Ectodermal cell (in vitro differentiated cells): ENCODE measurements around the gene NT5DC3.

Experiments used
- H3K27ac ChIP-seq: 2 replicates; pipeline ENCODE4 v1.7.0; 2013; ENCODE audit warnings: mild to moderate bottlenecking, low read depth, low read length; ENCODE audit not compliant: insufficient read depth, poor library complexity, severe bottlenecking
- H3K27me3 ChIP-seq: 2 replicates; pipeline ENCODE4 v1.7.0; 2013; ENCODE audit warnings: mild to moderate bottlenecking, low read length; ENCODE audit not compliant: insufficient read depth, control insufficient read depth, poor library complexity, severe bottlenecking
- H3K36me3 ChIP-seq: one replicate; pipeline ENCODE4 v1.7.0; 2013; ENCODE audit warnings: low read length; ENCODE audit not compliant: control insufficient read depth, insufficient read depth
- H3K4me1 ChIP-seq: one replicate; pipeline ENCODE4 v1.7.0; 2013; ENCODE audit warnings: low read length; ENCODE audit not compliant: control insufficient read depth, insufficient read depth
- H3K4me3 ChIP-seq: 2 replicates; pipeline ENCODE4 v1.7.0; 2013; ENCODE audit warnings: low read depth, low read length, control low read depth; ENCODE audit not compliant: insufficient read depth
- H3K9me3 ChIP-seq: 2 replicates; pipeline ENCODE4 v1.7.0; 2013; ENCODE audit warnings: mild to moderate bottlenecking, low read length, moderate library complexity; ENCODE audit not compliant: control insufficient read depth
- WGBS, 2 experiments: methylation state at CpG; one replicate each; pipeline ENCODE4 v1.1.7; 2013; ENCODE audit warnings: missing lambda C conversion rate in 2 of 2; 5-methylcytosine and 5-hydroxymethylcytosine counted together

The NT5DC3 gene

GRCh38 chr12:103879048-103879692 lies 38.1 kb upstream of the NT5DC3 start:
- no peak overlapping the region for H3K4me3 ChIP-seq
- no peaks in the 10 kb centered on the region for H3K9me3 ChIP-seq
- H3K4me1 ChIP-seq: no peaks in the 10 kb centered on the region
- no peaks in the 10 kb centered on the region for H3K27me3 ChIP-seq
- 81 to 83% methylated on average over 9 of the region's 9 CpGs for WGBS, 2 experiments
- H3K27ac ChIP-seq: no peak overlapping the region
- no peaks in the 10 kb centered on the region for H3K36me3 ChIP-seq

- Histone ChIP-seq H3K27me3 (no peaks in the 10 kb centered on the region), H3K36me3 (no peaks in the 10 kb centered on the region), H3K4me3 (no peak overlapping the region), H3K9me3 (no peaks in the 10 kb centered on the region), H3K4me1 (no peaks in the 10 kb centered on the region), H3K27ac (no peak overlapping the region)
- WGBS, 2 experiments: 22 to 28% methylated on average over 5 of the region's 5 CpGs
Observed at GRCh38 chr12:103877934-103878510, 37.0 kb upstream of the NT5DC3 start.

- Histone ChIP-seq H3K27ac (no peak overlapping the region), H3K27me3 (no peaks in the 10 kb centered on the region), H3K4me1 (no peaks in the 10 kb centered on the region), H3K36me3 (no peaks in the 10 kb centered on the region), H3K4me3 (no peak overlapping the region), H3K9me3 (no peaks in the 10 kb centered on the region)
- WGBS, 2 experiments: 88 to 89% methylated on average over 1 of the region's 1 CpG
Observed at GRCh38 chr12:103877288-103877687, 36.3 kb upstream of the NT5DC3 start.

GRCh38 chr12:103875666-103876065 lies 34.6 kb upstream of the NT5DC3 start:
- H3K36me3 ChIP-seq: no peaks in the 10 kb centered on the region
- H3K4me1 ChIP-seq: no peaks in the 10 kb centered on the region
- H3K27me3 ChIP-seq: no peaks in the 10 kb centered on the region
- H3K27ac ChIP-seq: no peak overlapping the region
- no peak overlapping the region for H3K4me3 ChIP-seq
- 0 to 7% methylated on average over 1 of the region's 1 CpG for WGBS, 2 experiments
- no peaks in the 10 kb centered on the region for H3K9me3 ChIP-seq

- Histone ChIP-seq H3K27me3 (no peaks in the 10 kb centered on the region), H3K9me3 (no peaks in the 10 kb centered on the region), H3K4me3 (no peak overlapping the region), H3K4me1 (no peaks in the 10 kb centered on the region), H3K36me3 (no peaks in the 10 kb centered on the region), H3K27ac (no peak overlapping the region)
Observed at GRCh38 chr12:103868215-103868614, 27.2 kb upstream of the NT5DC3 start.

GRCh38 chr12:103865151-103865730 lies 24.2 kb upstream of the NT5DC3 start:
- no peaks in the 10 kb centered on the region for H3K27me3 ChIP-seq

GRCh38 chr12:103864710-103865109 lies 23.7 kb upstream of the NT5DC3 start:
- Histone ChIP-seq H3K4me3 (no peak overlapping the region), H3K9me3 (no peaks in the 10 kb centered on the region), H3K27ac (no peak overlapping the region), H3K4me1 (no peaks in the 10 kb centered on the region), H3K27me3 (no peaks in the 10 kb centered on the region), H3K36me3 (no peaks in the 10 kb centered on the region)
- WGBS, 2 experiments: 93 to 95% methylated on average over 6 of the region's 6 CpGs

More at GRCh38 chr12:103865151-103865730, 24.2 kb upstream of the NT5DC3 start:
- H3K9me3 ChIP-seq: no peaks in the 10 kb centered on the region
- no peak overlapping the region for H3K4me3 ChIP-seq
- 88 to 95% methylated on average over 1 to 2 of the region's 2 CpGs for WGBS, 2 experiments
- H3K4me1 ChIP-seq: no peaks in the 10 kb centered on the region
- no peaks in the 10 kb centered on the region for H3K36me3 ChIP-seq
- H3K27ac ChIP-seq: no peak overlapping the region

GRCh38 chr12:103858953-103859601 lies 18.0 kb upstream of the NT5DC3 start:
- Histone ChIP-seq H3K4me1 (no peaks in the 10 kb centered on the region), H3K9me3 (no peaks in the 10 kb centered on the region), H3K27ac (no peak overlapping the region), H3K36me3 (no peaks in the 10 kb centered on the region), H3K4me3 (no peak overlapping the region), H3K27me3 (no peaks in the 10 kb centered on the region)
- WGBS, 2 experiments: 84 to 86% methylated on average over 10 of the region's 10 CpGs

GRCh38 chr12:103858335-103858734 lies 17.3 kb upstream of the NT5DC3 start:
- no peak overlapping the region for H3K27ac ChIP-seq
- H3K27me3 ChIP-seq: no peaks in the 10 kb centered on the region
- H3K36me3 ChIP-seq: no peaks in the 10 kb centered on the region
- no peaks in the 10 kb centered on the region for H3K9me3 ChIP-seq
- WGBS, 2 experiments: 88 to 90% methylated on average over 8 of the region's 8 CpGs
- no peaks in the 10 kb centered on the region for H3K4me1 ChIP-seq
- no peak overlapping the region for H3K4me3 ChIP-seq

- no peaks in the 10 kb centered on the region for H3K36me3 ChIP-seq
- H3K4me1 ChIP-seq: no peaks in the 10 kb centered on the region
- no peaks in the 10 kb centered on the region for H3K9me3 ChIP-seq
- no peak overlapping the region for H3K4me3 ChIP-seq
- no peaks in the 10 kb centered on the region for H3K27me3 ChIP-seq
- H3K27ac ChIP-seq: no peak overlapping the region
- WGBS, 2 experiments: 95 to 96% methylated on average over 1 to 2 of the region's 2 CpGs
Observed at GRCh38 chr12:103857164-103857563, 16.1 kb upstream of the NT5DC3 start.
